WTC11 (cell line): ENCODE results near the gene ABCA3. TPM values are rescaled to one million over a fixed set of nuclear protein-coding genes. Genes with fewer than 3 reads are reported as not detected.

Experiments
- ATAC-seq: fragments of 200-7000 bp; cut with Tn5 transposase; 2 replicates; pipeline ENCODE4 v1.10.0; 2021; ENCODE audit warnings: mild to moderate bottlenecking, moderate library complexity
- CTCF ChIA-PET: fragments of 300-600 bp; sonication (Branson Sonifier 250); formaldehyde crosslinking; loops from one replicate; lab custom pipeline; 2021; ENCODE audit warnings: antibody characterized with exemption; lab: Charles Lee
- POLR2A ChIA-PET: fragments of 350-600 bp; sonication (Branson Sonifier 250); formaldehyde crosslinking; loops from one replicate; lab custom pipeline; 2021; ENCODE audit warnings: antibody characterized with exemption; lab: Charles Lee
- DNase-seq: peaks from one replicate; pipeline ENCODE4 v3.0.0; 2021; ENCODE audit warnings: low spot score
- H3K27ac Mint-ChIP-seq: 2 replicates; pipeline ENCODE4 v1.8.0; 2021; ENCODE audit warnings: mixed read lengths
- H3K27me3 Mint-ChIP-seq: 2 replicates; pipeline ENCODE4 v1.8.0; 2021; ENCODE audit warnings: low read depth, mild to moderate bottlenecking, moderate library complexity, mixed read lengths
- H3K36me3 Mint-ChIP-seq: 2 replicates; pipeline ENCODE4 v1.8.0; 2021; ENCODE audit warnings: mixed read lengths
- H3K4me1 Mint-ChIP-seq: 2 replicates; pipeline ENCODE4 v1.8.0; 2022; ENCODE audit warnings: mixed read lengths
- H3K4me3 Mint-ChIP-seq: 2 replicates; pipeline ENCODE4 v1.8.0; 2021; ENCODE audit warnings: mild to moderate bottlenecking, moderate library complexity, mixed read lengths
- H3K9me3 Mint-ChIP-seq: 2 replicates; pipeline ENCODE4 v1.8.0; 2021; ENCODE audit warnings: mixed read lengths
- E2F1 ChIP-seq: sonication (generic); formaldehyde crosslinking; IDR thresholded peaks from 2 replicates; pipeline ENCODE4 v1.8.0; 2022; ENCODE audit warnings: mild to moderate bottlenecking, missing genetic modification reagents
- GABPB1 ChIP-seq: sonication (generic); formaldehyde crosslinking; IDR thresholded peaks from 2 replicates; pipeline ENCODE4 v1.8.1; 2023; ENCODE audit warnings: mild to moderate bottlenecking, missing genetic modification reagents
- MAX ChIP-seq: sonication (generic); formaldehyde crosslinking; IDR thresholded peaks from 2 replicates; pipeline ENCODE4 v1.8.0; 2022; ENCODE audit warnings: mild to moderate bottlenecking, missing genetic modification reagents
- NR2C2 ChIP-seq: sonication (generic); formaldehyde crosslinking; IDR thresholded peaks from 2 replicates; pipeline ENCODE4 v1.8.0; 2022; ENCODE audit warnings: mild to moderate bottlenecking, missing genetic modification reagents
- PRDM15 ChIP-seq: sonication (generic); formaldehyde crosslinking; IDR thresholded peaks from 2 replicates; pipeline ENCODE4 v1.8.0; 2022; ENCODE audit warnings: missing genetic modification reagents
- RORB ChIP-seq: fragments of 250-450 bp; sonication (Bioruptor Pico); IDR thresholded peaks from 2 replicates; pipeline ENCODE4 v1.9.0; 2021; ENCODE audit warnings: mild to moderate bottlenecking
- STAT6 ChIP-seq: sonication (generic); formaldehyde crosslinking; conservative IDR thresholded peaks from 2 replicates; pipeline ENCODE4 v1.8.1; 2023; ENCODE audit warnings: mild to moderate bottlenecking, low read depth, missing genetic modification reagents, moderate library complexity
- ZNF396 ChIP-seq: fragments of 250-450 bp; sonication (Bioruptor Pico); IDR thresholded peaks from 2 replicates; pipeline ENCODE4 v1.8.0; 2021; ENCODE audit warnings: mild to moderate bottlenecking, moderate library complexity, borderline replicate concordance
- ZNF423 ChIP-seq: fragments of 250-450 bp; sonication (Bioruptor Pico); IDR thresholded peaks from 2 replicates; pipeline ENCODE4 v2.1.2; 2022; ENCODE audit warnings: mild to moderate bottlenecking, moderate library complexity
- ZNF425 ChIP-seq: fragments of 250-450 bp; sonication (Bioruptor Pico); conservative IDR thresholded peaks from 2 replicates; pipeline ENCODE4 v1.9.0; 2021; ENCODE audit warnings: mild to moderate bottlenecking
- ZNF532 ChIP-seq: fragments of 250-450 bp; sonication (Bioruptor Pico); IDR thresholded peaks from 2 replicates; pipeline ENCODE4 v1.9.0; 2021; ENCODE audit warnings: mild to moderate bottlenecking, borderline replicate concordance
- total RNA-seq: library from RNA; stranded (reverse); gene quantifications from 3 replicates; pipeline ENCODE4 v1.2.3, GENCODE V29; 2021

The ABCA3 gene
- total RNA-seq, 1 experiment from 2014 or later = 12.1 TPM

- no peak for DNase-seq
- Mint-ChIP-seq H3K27ac (no peak overlapping the region), H3K4me1 (peaks cover 19% of the 10 kb centered on the region), H3K9me3 (no peaks in the 10 kb centered on the region), H3K27me3 (no peaks in the 10 kb centered on the region), H3K36me3 (peaks cover 11% of the 10 kb centered on the region), H3K4me3 (no peak overlapping the region)
- ChIA-PET POLR2A (interaction anchor here (0.6 to 0.7 kb wide), 2 partner anchors 51 to 67 kb away, joined by 3 read pairs; no protein-coding TSS in a partner anchor), CTCF (interaction anchor here (0.9 to 2.4 kb wide), 6 partner anchors 8 to 231 kb away, joined by 3 to 9 read pairs (median 4); partner anchors contain the start of genes DNASE1L2 and ECI1)
- no peak for TF ChIP-seq ZNF423
- no peak for TF ChIP-seq GABPB1 (CRISPR knock-in tag)
- TF ChIP-seq ZNF396 = no peak
- no peak for TF ChIP-seq E2F1 (CRISPR knock-in tag)
- no peak for TF ChIP-seq RORB (CRISPR knock-in tag)
- no peak for TF ChIP-seq ZNF425 (CRISPR knock-in tag)
- TF ChIP-seq NR2C2 (CRISPR knock-in tag) = no peak
- no peak for TF ChIP-seq STAT6 (CRISPR knock-in tag)
- TF ChIP-seq PRDM15 (CRISPR knock-in tag) = no peak
- TF ChIP-seq ZNF532 (CRISPR knock-in tag) = no peak
- TF ChIP-seq MAX (CRISPR knock-in tag) = no peak
- no peak for ATAC-seq
Observed at GRCh38 chr16:2270588-2271470, 69.7 kb downstream of the ABCA3 start.
